Measurements from ENCODE around the gene ELF4.
"Not testable (repeated sequence)": the region's sequence is repeated elsewhere in the genome, so short reads cannot be mapped to it uniquely, and the experiment has no call there.

ELF4 gene

GRCh38 chrX:130110379-130111219, at the start of gene ELF4:
Gene ELF4, minus strand, starts transcription at chrX:130110497. Its CDS starts 29,167 bp downstream, at chrX:130081330.
- DNase-seq = peak; percentile 65

GRCh38 chrX:130159776-130160175, 49.5 kb upstream of the ELF4 start:
- DNase-seq = no peak

GRCh38 chrX:130158311-130158710, 48.0 kb upstream of the ELF4 start:
- no peak for DNase-seq

- no peak for DNase-seq
Observed at GRCh38 chrX:130155564-130155963, 45.3 kb upstream of the ELF4 start.

GRCh38 chrX:130147631-130148030, 37.3 kb upstream of the ELF4 start:
- DNase-seq = no peak

- no peak for DNase-seq
Observed at GRCh38 chrX:130145123-130145522, 34.8 kb upstream of the ELF4 start.

- DNase-seq = no peak
Observed at GRCh38 chrX:130144509-130144908, 34.2 kb upstream of the ELF4 start.

- DNase-seq = no peak
Observed at GRCh38 chrX:130139474-130140201, 29.3 kb upstream of the ELF4 start.

GRCh38 chrX:130136961-130137360, 26.7 kb upstream of the ELF4 start:
- no peak for DNase-seq

GRCh38 chrX:130136496-130136895, 26.2 kb upstream of the ELF4 start:
- no peak for DNase-seq

GRCh38 chrX:130130990-130131389, 20.7 kb upstream of the ELF4 start:
- DNase-seq = no peak

- DNase-seq = no peak
Observed at GRCh38 chrX:130125091-130125874, 15.0 kb upstream of the ELF4 start.

GRCh38 chrX:130124577-130124976, 14.3 kb upstream of the ELF4 start:
- no peak for DNase-seq

- no peak for DNase-seq
Observed at GRCh38 chrX:130121505-130121800, 11.2 kb upstream of the ELF4 start.

- peak; percentile 69 for DNase-seq
Observed at GRCh38 chrX:130120746-130121504, 10.6 kb upstream of the ELF4 start.

GRCh38 chrX:130120321-130120731, 10.0 kb upstream of the ELF4 start:
- no peak for DNase-seq

GRCh38 chrX:130119312-130119898, 9.1 kb upstream of the ELF4 start:
- no peak for DNase-seq

- DNase-seq = no peak
Observed at GRCh38 chrX:130118441-130119311, 8.4 kb upstream of the ELF4 start.

- no peak for DNase-seq
Observed at GRCh38 chrX:130117166-130117565, 6.9 kb upstream of the ELF4 start.

GRCh38 chrX:130115119-130115885, 5.0 kb upstream of the ELF4 start:
- DNase-seq = not testable (repeated sequence)
